Measurements from ENCODE around the gene ID2. TPM values are rescaled to one million over a fixed set of nuclear protein-coding genes. Genes with fewer than 3 reads are reported as not detected.
A peak's percentile ranks its signal among the peaks of the same experiment; 100 is the strongest.

ID2 gene
- total and polyA plus RNA-seq, 2 of the 13 experiments (the other 11 are each of a cell fraction or from before 2014, with no cell fraction given) = 214 to 719 TPM

GRCh38 chr2:8681786-8682692, at the start of gene ID2 (continued):
- TF ChIP-seq, protein P1, sequence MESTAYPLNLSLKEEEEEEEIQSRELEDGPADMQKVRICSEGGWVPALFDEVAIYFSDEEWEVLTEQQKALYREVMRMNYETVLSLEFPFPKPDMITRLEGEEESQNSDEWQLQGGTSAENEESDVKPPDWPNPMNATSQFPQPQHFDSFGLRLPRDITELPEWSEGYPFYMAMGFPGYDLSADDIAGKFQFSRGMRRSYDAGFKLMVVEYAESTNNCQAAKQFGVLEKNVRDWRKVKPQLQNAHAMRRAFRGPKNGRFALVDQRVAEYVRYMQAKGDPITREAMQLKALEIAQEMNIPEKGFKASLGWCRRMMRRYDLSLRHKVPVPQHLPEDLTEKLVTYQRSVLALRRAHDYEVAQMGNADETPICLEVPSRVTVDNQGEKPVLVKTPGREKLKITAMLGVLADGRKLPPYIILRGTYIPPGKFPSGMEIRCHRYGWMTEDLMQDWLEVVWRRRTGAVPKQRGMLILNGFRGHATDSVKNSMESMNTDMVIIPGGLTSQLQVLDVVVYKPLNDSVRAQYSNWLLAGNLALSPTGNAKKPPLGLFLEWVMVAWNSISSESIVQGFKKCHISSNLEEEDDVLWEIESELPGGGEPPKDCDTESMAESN (CRISPR knock-in tag; conservative IDR thresholded peaks at IDR 0.05) = peak; percentile 96
- TF ChIP-seq SMAD3 (CRISPR knock-in tag; IDR thresholded peaks at IDR 0.05) (peak; percentile 93), KDM3A (CRISPR knock-in tag; IDR thresholded peaks at IDR 0.05; ENCODE audit: low read depth) (peak; percentile 98), ZNF670 (CRISPR knock-in tag; IDR thresholded peaks at IDR 0.05; ENCODE audit: borderline replicate concordance) (peak; percentile 97), JUN (CRISPR knock-in tag; IDR thresholded peaks at IDR 0.05) (no peak), THAP11 (CRISPR knock-in tag; IDR thresholded peaks at IDR 0.05) (peak; percentile 82), RFXANK (CRISPR knock-in tag; IDR thresholded peaks at IDR 0.05) (no peak), ARNTL (CRISPR knock-in tag; IDR thresholded peaks at IDR 0.05) (peak; percentile 76), ZNF703 (CRISPR knock-in tag; IDR thresholded peaks at IDR 0.05; ENCODE audit: borderline replicate concordance) (peak; percentile 87; the same call in 1 of the 2 replicates), MIER3 (CRISPR knock-in tag; IDR thresholded peaks at IDR 0.05; ENCODE audit: borderline replicate concordance) (peak; percentile 82; the same call in 1 of the 2 replicates), RBM22 (optimal IDR thresholded peaks at IDR 0.05; ENCODE audit: low read length) (peak; percentile 91)
- TF ChIP-seq, protein P2, sequence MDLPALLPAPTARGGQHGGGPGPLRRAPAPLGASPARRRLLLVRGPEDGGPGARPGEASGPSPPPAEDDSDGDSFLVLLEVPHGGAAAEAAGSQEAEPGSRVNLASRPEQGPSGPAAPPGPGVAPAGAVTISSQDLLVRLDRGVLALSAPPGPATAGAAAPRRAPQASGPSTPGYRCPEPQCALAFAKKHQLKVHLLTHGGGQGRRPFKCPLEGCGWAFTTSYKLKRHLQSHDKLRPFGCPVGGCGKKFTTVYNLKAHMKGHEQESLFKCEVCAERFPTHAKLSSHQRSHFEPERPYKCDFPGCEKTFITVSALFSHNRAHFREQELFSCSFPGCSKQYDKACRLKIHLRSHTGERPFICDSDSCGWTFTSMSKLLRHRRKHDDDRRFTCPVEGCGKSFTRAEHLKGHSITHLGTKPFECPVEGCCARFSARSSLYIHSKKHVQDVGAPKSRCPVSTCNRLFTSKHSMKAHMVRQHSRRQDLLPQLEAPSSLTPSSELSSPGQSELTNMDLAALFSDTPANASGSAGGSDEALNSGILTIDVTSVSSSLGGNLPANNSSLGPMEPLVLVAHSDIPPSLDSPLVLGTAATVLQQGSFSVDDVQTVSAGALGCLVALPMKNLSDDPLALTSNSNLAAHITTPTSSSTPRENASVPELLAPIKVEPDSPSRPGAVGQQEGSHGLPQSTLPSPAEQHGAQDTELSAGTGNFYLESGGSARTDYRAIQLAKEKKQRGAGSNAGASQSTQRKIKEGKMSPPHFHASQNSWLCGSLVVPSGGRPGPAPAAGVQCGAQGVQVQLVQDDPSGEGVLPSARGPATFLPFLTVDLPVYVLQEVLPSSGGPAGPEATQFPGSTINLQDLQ (CRISPR knock-in tag; IDR thresholded peaks at IDR 0.05) = peak; percentile 80
- TF ChIP-seq, protein P3, sequence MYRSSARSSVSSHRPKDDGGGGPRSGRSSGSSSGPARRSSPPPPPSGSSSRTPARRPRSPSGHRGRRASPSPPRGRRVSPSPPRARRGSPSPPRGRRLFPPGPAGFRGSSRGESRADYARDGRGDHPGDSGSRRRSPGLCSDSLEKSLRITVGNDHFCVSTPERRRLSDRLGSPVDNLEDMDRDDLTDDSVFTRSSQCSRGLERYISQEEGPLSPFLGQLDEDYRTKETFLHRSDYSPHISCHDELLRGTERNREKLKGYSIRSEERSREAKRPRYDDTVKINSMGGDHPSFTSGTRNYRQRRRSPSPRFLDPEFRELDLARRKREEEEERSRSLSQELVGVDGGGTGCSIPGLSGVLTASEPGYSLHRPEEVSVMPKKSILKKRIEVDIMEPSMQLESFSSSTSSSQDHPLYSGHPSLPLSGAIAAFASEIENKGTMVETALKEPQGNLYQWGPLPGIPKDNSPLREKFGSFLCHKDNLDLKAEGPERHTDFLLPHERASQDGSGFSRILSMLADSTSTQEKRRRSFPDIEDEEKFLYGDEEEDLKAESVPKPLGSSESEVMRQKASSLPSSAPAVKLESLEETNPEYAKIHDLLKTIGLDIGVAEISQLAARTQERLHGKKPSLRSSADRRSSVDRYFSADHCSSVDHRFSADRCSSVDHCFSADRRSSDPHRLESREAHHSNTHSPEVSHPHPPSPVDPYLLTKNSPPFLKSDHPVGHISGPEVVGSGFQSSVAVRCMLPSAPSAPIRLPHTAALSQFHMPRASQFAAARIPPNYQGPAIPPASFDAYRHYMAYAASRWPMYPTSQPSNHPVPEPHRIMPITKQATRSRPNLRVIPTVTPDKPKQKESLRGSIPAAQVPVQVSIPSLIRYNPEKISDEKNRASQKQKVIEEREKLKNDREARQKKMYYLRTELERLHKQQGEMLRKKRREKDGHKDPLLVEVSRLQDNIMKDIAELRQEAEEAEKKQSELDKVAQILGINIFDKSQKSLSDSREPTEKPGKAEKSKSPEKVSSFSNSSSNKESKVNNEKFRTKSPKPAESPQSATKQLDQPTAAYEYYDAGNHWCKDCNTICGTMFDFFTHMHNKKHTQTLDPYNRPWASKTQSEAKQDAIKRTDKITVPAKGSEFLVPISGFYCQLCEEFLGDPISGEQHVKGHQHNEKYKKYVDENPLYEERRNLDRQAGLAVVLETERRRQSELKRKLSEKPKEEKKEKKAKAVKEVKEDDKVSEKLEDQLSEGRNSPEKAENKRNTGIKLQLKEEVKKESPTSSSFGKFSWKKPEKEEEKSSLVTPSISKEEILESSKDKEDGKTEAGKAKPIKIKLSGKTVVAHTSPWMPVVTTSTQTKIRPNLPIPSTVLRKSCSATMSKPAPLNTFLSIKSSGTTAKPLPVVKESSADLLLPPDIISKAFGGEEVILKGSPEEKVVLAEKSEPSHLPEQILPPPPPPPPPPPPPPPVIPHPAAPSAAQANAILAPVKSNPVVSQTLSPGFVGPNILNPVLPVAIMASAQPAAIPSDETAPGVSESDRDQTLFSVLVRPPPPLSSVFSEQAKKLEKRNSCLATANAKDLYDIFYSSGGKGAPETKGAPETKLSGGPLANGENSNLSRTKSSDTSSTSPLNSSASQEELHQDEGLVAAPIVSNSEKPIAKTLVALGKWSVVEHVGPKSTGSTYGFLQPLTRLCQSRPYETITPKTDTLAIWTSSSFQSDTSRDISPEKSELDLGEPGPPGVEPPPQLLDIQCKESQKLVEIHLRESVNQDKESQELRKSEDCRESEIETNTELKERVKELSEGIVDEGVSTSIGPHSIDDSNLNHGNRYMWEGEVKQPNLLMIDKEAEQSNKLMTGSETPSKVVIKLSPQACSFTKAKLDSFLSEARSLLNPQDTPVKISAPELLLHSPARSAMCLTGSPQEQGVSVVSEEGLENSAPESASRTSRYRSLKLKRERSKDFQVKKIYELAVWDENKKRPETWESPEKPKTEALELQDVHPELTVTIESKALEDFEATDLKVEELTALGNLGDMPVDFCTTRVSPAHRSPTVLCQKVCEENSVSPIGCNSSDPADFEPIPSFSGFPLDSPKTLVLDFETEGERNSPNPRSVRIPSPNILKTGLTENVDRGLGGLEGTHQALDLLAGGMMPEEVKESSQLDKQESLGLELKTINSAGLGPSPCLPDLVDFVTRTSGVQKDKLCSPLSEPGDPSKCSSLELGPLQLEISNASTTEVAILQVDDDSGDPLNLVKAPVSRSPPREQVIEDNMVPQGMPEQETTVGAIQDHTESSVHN (CRISPR knock-in tag; IDR thresholded peaks at IDR 0.05) = peak; percentile 78
- TF ChIP-seq, protein P4, sequence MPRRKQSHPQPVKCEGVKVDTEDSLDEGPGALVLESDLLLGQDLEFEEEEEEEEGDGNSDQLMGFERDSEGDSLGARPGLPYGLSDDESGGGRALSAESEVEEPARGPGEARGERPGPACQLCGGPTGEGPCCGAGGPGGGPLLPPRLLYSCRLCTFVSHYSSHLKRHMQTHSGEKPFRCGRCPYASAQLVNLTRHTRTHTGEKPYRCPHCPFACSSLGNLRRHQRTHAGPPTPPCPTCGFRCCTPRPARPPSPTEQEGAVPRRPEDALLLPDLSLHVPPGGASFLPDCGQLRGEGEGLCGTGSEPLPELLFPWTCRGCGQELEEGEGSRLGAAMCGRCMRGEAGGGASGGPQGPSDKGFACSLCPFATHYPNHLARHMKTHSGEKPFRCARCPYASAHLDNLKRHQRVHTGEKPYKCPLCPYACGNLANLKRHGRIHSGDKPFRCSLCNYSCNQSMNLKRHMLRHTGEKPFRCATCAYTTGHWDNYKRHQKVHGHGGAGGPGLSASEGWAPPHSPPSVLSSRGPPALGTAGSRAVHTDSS (CRISPR knock-in tag; conservative IDR thresholded peaks at IDR 0.05) = peak; percentile 89; the same call in 1 of the 2 replicates

Data from HepG2 (cell line).